ENCODE data around the gene CDH16. TPM values are rescaled to one million over a fixed set of nuclear protein-coding genes. Genes with fewer than 3 reads are reported as not detected.

The CDH16 gene
- total and polyA plus RNA-seq, 2 of the 13 experiments (the other 11 are each of a cell fraction or from before 2014, with no cell fraction given), result 2.7 to 3.9 TPM

- 0 out of 2 replicates have a peak, but pooled peaks have one; percentile 23 for TF ChIP-seq HOXA7 (CRISPR knock-in tag; IDR thresholded peaks at IDR 0.05)
- peak; percentile 88; the same call in 1 of the 2 replicates for TF ChIP-seq ZMAT3 (CRISPR knock-in tag; conservative IDR thresholded peaks at IDR 0.05)
- peak; percentile 98 for TF ChIP-seq ZNF547 (CRISPR knock-in tag; IDR thresholded peaks at IDR 0.05)
- TF ChIP-seq, protein P1, sequence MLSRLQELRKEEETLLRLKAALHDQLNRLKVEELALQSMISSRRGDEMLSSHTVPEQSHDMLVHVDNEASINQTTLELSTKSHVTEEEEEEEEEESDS (CRISPR knock-in tag; IDR thresholded peaks at IDR 0.05; ENCODE audit: borderline replicate concordance), result no peak
- peak; percentile 46 for TF ChIP-seq MEF2D (CRISPR knock-in tag; IDR thresholded peaks at IDR 0.05)
- peak; percentile 84 for TF ChIP-seq ZSCAN9 (CRISPR knock-in tag; IDR thresholded peaks at IDR 0.05; ENCODE audit: borderline replicate concordance)
- peak; percentile 61 for TF ChIP-seq ARID5B (CRISPR knock-in tag; IDR thresholded peaks at IDR 0.05)
- no peak for TF ChIP-seq CENPX (CRISPR knock-in tag; IDR thresholded peaks at IDR 0.05)
- TF ChIP-seq GATAD2A (CRISPR knock-in tag; IDR thresholded peaks at IDR 0.05), result no peak
- peak; percentile 95 for TF ChIP-seq DMAP1 (CRISPR knock-in tag; IDR thresholded peaks at IDR 0.05)
- peak; percentile 84; the same call in 1 of the 2 replicates for TF ChIP-seq IRX3 (CRISPR knock-in tag; IDR thresholded peaks at IDR 0.05; ENCODE audit: borderline replicate concordance, low read depth)
- TF ChIP-seq ZNF644 (CRISPR knock-in tag; IDR thresholded peaks at IDR 0.05; ENCODE audit: low read depth), result peak; percentile 44; the same call in 1 of the 2 replicates
- no peak for TF ChIP-seq PLRG1 (conservative IDR thresholded peaks at IDR 0.05)
- TF ChIP-seq ZNF781 (CRISPR knock-in tag; IDR thresholded peaks at IDR 0.05; ENCODE audit: borderline replicate concordance, not compliant biosample characterization), result peak; percentile 82
- TF ChIP-seq NR2F6 (IDR thresholded peaks at IDR 0.05), result 0 out of 2 replicates have a peak, but pooled peaks have one; percentile 24
- TF ChIP-seq NR2F6 (CRISPR knock-in tag; IDR thresholded peaks at IDR 0.05), result no peak
- 0 out of 2 replicates have a peak, but pooled peaks have one; percentile 77 for TF ChIP-seq ZNF737 (CRISPR knock-in tag; IDR thresholded peaks at IDR 0.05; ENCODE audit: borderline replicate concordance)
- peak; percentile 91 for TF ChIP-seq ZSCAN12 (CRISPR knock-in tag; IDR thresholded peaks at IDR 0.05)
- TF ChIP-seq ZBTB7B (CRISPR knock-in tag; IDR thresholded peaks at IDR 0.05), result no peak; the same call in none of the 2 replicates
- TF ChIP-seq, protein P2, sequence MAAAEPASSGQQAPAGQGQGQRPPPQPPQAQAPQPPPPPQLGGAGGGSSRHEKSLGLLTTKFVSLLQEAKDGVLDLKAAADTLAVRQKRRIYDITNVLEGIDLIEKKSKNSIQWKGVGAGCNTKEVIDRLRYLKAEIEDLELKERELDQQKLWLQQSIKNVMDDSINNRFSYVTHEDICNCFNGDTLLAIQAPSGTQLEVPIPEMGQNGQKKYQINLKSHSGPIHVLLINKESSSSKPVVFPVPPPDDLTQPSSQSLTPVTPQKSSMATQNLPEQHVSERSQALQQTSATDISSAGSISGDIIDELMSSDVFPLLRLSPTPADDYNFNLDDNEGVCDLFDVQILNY (CRISPR knock-in tag; conservative IDR thresholded peaks at IDR 0.05), result peak; percentile 64; the same call in 1 of the 2 replicates
- peak; percentile 65 for TF ChIP-seq CEBPG (CRISPR knock-in tag; IDR thresholded peaks at IDR 0.05)
- TF ChIP-seq, protein P3, sequence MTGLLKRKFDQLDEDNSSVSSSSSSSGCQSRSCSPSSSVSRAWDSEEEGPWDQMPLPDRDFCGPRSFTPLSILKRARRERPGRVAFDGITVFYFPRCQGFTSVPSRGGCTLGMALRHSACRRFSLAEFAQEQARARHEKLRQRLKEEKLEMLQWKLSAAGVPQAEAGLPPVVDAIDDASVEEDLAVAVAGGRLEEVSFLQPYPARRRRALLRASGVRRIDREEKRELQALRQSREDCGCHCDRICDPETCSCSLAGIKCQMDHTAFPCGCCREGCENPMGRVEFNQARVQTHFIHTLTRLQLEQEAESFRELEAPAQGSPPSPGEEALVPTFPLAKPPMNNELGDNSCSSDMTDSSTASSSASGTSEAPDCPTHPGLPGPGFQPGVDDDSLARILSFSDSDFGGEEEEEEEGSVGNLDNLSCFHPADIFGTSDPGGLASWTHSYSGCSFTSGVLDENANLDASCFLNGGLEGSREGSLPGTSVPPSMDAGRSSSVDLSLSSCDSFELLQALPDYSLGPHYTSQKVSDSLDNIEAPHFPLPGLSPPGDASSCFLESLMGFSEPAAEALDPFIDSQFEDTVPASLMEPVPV (CRISPR knock-in tag; IDR thresholded peaks at IDR 0.05), result peak; percentile 95
- TF ChIP-seq ZNF841 (CRISPR knock-in tag; IDR thresholded peaks at IDR 0.05; ENCODE audit: borderline replicate concordance), result no peak
- peak; percentile 89 for TF ChIP-seq ZBTB38 (CRISPR knock-in tag; IDR thresholded peaks at IDR 0.05)
- TF ChIP-seq ZC3H4 (CRISPR knock-in tag; IDR thresholded peaks at IDR 0.05; ENCODE audit: borderline replicate concordance), result peak; percentile 72; the same call in 1 of the 2 replicates
- TF ChIP-seq TSC22D2 (CRISPR knock-in tag; IDR thresholded peaks at IDR 0.05; ENCODE audit: borderline replicate concordance), result peak; percentile 98
- TF ChIP-seq WIZ (CRISPR knock-in tag; IDR thresholded peaks at IDR 0.05), result peak; percentile 95
These were observed 38.2 kb downstream of the CDH16 start, which contains the start of gene PDP2 (continued) for GRCh38 chr16:66880288-66881013.

All from HepG2 (cell line).